NCI-H345 treated with DMSO at 0.1 percent for 48 hours (cell line): ENCODE results near the gene TAF7L.
"Not testable (repeated sequence)": the region's sequence is repeated elsewhere in the genome, so short reads cannot be mapped to it uniquely, and the experiment has no call there.

Experiments
- DNase-seq: peaks from one replicate; lab custom pipeline; 2025; ENCODE audit not compliant: unreplicated experiment; lab: John Stamatoyannopoulos, UW

Gene TAF7L

GRCh38 chrX:101290957-101291603 lies at the start of gene TAF7L:
TAF7L (minus strand) TSS chrX:101291334; CDS start chrX:101287543, 3,791 bp downstream.
- DNase-seq: no peak

GRCh38 chrX:101337776-101338271 lies 46.7 kb upstream of the TAF7L start:
- DNase-seq: no peak

- not testable (repeated sequence) for DNase-seq
Observed at GRCh38 chrX:101334310-101334709, 43.2 kb upstream of the TAF7L start.

- DNase-seq: not testable (repeated sequence)
Observed at GRCh38 chrX:101326600-101326999, 35.5 kb upstream of the TAF7L start.

GRCh38 chrX:101303790-101304189 lies 12.7 kb upstream of the TAF7L start:
- no peak for DNase-seq

- not testable (repeated sequence) for DNase-seq
Observed at GRCh38 chrX:101295603-101296002, 4.5 kb upstream of the TAF7L start.

- DNase-seq: peak; percentile 7
Observed at GRCh38 chrX:101287402-101287801, 3.7 kb downstream of the TAF7L start.

- DNase-seq: no peak
Observed at GRCh38 chrX:101276238-101276637, 14.9 kb downstream of the TAF7L start.

- no peak for DNase-seq
Observed at GRCh38 chrX:101274198-101274597, 16.9 kb downstream of the TAF7L start.

- DNase-seq: no peak
Observed at GRCh38 chrX:101265869-101266428, 25.2 kb downstream of the TAF7L start.

GRCh38 chrX:101263766-101264165 lies 27.4 kb downstream of the TAF7L start:
- DNase-seq: no peak

- no peak for DNase-seq
Observed at GRCh38 chrX:101262590-101262989, 28.5 kb downstream of the TAF7L start.

GRCh38 chrX:101260435-101260834 lies 30.7 kb downstream of the TAF7L start:
- DNase-seq: no peak

GRCh38 chrX:101258259-101258581 lies 32.9 kb downstream of the TAF7L start:
- no peak for DNase-seq

GRCh38 chrX:101257448-101258258 lies 33.5 kb downstream of the TAF7L start:
- DNase-seq: no peak

GRCh38 chrX:101252634-101253033 lies 38.5 kb downstream of the TAF7L start:
- no peak for DNase-seq

- no peak for DNase-seq
Observed at GRCh38 chrX:101241531-101241930, 49.6 kb downstream of the TAF7L start.

- no peak for DNase-seq
Observed at GRCh38 chrX:101237041-101237440, 54.1 kb downstream of the TAF7L start.

- DNase-seq: no peak
Observed at GRCh38 chrX:101232316-101232715, 58.8 kb downstream of the TAF7L start.

- DNase-seq: no peak
Observed at GRCh38 chrX:101231080-101231479, 60.1 kb downstream of the TAF7L start.

- DNase-seq: no peak
Observed at GRCh38 chrX:101230636-101231035, 60.5 kb downstream of the TAF7L start.

- no peak for DNase-seq
Observed at GRCh38 chrX:101229170-101229569, 62.0 kb downstream of the TAF7L start.
